ENCODE results near the gene SCFD1. TPM values are rescaled to one million over a fixed set of nuclear protein-coding genes. Genes with fewer than 3 reads are reported as not detected.
A peak's percentile ranks its signal among the peaks of the same experiment; 100 is the strongest.
"Not testable (repeated sequence)": the region's sequence is repeated elsewhere in the genome, so short reads cannot be mapped to it uniquely, and the experiment has no call there.

The SCFD1 gene
- total and polyA plus RNA-seq, 4 donors: 78.3 to 190 (median 98.7) TPM

- Histone ChIP-seq H3K4me1 (ENCODE audit: control insufficient read depth, insufficient read depth, low read length) (no peaks in the 10 kb centered on the region), H3K4me3 (ENCODE audit: low read depth, low read length) (no peak overlapping the region), H3K9me3 (ENCODE audit: control insufficient read depth, insufficient read depth, low read length) (no peaks in the 10 kb centered on the region), H3K27ac (ENCODE audit: low read depth, low read length) (no peak overlapping the region), H3K27me3 (ENCODE audit: control insufficient read depth, insufficient read depth, low read length) (no peaks in the 10 kb centered on the region), H3K36me3 (ENCODE audit: control insufficient read depth, insufficient read depth, low read length) (peaks cover 20% of the 10 kb centered on the region)
- WGBS (ENCODE audit: insufficient coverage): 83% methylated on average over 1 of the region's 2 CpGs
- DNase-seq (ENCODE audit: low read depth in 4 of 6, low spot score in 6 of 6): no peak
Measured at GRCh38 chr14:30657050-30657449, 34.9 kb downstream of the SCFD1 start.

- H3K4me1 ChIP-seq (ENCODE audit: control insufficient read depth, insufficient read depth, low read length): no peaks in the 10 kb centered on the region
- H3K27ac ChIP-seq (ENCODE audit: low read depth, low read length): no peak overlapping the region
- H3K9me3 ChIP-seq (ENCODE audit: control insufficient read depth, insufficient read depth, low read length): no peaks in the 10 kb centered on the region
- WGBS (ENCODE audit: insufficient coverage): no CpG with 5 or more reads among the region's 2 CpGs
- H3K4me3 ChIP-seq (ENCODE audit: low read depth, low read length): no peak overlapping the region
- H3K36me3 ChIP-seq (ENCODE audit: control insufficient read depth, insufficient read depth, low read length): peaks cover 20% of the 10 kb centered on the region
- peak in 2 of 6 donors; percentile 8 to 47 for DNase-seq (ENCODE audit: low read depth in 4 of 6, low spot score in 6 of 6)
- no peaks in the 10 kb centered on the region for H3K27me3 ChIP-seq (ENCODE audit: control insufficient read depth, insufficient read depth, low read length)
Measured at GRCh38 chr14:30657606-30658163, 35.6 kb downstream of the SCFD1 start.

DNA sequence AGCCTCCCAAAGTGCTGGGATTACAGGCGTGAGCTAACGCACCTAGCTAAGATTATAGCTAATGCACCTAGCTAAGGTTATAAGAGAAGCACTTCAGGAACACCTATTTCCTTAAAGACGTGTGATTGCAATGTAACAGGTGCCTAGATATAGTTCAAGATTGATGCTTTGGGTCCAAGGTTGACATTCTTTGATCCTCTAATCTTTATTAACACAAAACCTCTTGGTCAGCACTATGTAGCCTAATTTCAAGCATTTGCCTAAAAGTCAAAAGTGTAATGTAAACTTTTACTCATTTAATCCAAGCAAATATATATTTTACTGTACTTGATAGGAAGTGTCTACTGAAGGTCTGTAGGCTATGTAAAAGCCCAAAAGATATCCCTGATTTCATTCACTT, 36.5 kb downstream of the SCFD1 start:
- no peaks in the 10 kb centered on the region for H3K4me1 ChIP-seq (ENCODE audit: control insufficient read depth, insufficient read depth, low read length)
- H3K27ac ChIP-seq (ENCODE audit: low read depth, low read length): no peak overlapping the region
- no peaks in the 10 kb centered on the region for H3K9me3 ChIP-seq (ENCODE audit: control insufficient read depth, insufficient read depth, low read length)
- no peak overlapping the region for H3K4me3 ChIP-seq (ENCODE audit: low read depth, low read length)
- peaks cover 15% of the 10 kb centered on the region for H3K36me3 ChIP-seq (ENCODE audit: control insufficient read depth, insufficient read depth, low read length)
- no peak for DNase-seq (ENCODE audit: low read depth in 4 of 6, low spot score in 6 of 6)
- no peaks in the 10 kb centered on the region for H3K27me3 ChIP-seq (ENCODE audit: control insufficient read depth, insufficient read depth, low read length)
- 100% methylated on average over 1 of the region's 3 CpGs for WGBS (ENCODE audit: insufficient coverage)

- Histone ChIP-seq H3K4me3 (ENCODE audit: low read depth, low read length) (no peak overlapping the region), H3K27ac (ENCODE audit: low read depth, low read length) (no peak overlapping the region), H3K9me3 (ENCODE audit: control insufficient read depth, insufficient read depth, low read length) (no peaks in the 10 kb centered on the region), H3K27me3 (ENCODE audit: control insufficient read depth, insufficient read depth, low read length) (no peaks in the 10 kb centered on the region), H3K36me3 (ENCODE audit: control insufficient read depth, insufficient read depth, low read length) (no peaks in the 10 kb centered on the region), H3K4me1 (ENCODE audit: control insufficient read depth, insufficient read depth, low read length) (no peaks in the 10 kb centered on the region)
- DNase-seq (ENCODE audit: low read depth in 4 of 6, low spot score in 6 of 6): no peak
Measured at GRCh38 chr14:30669594-30669993, 47.5 kb downstream of the SCFD1 start.

DNA sequence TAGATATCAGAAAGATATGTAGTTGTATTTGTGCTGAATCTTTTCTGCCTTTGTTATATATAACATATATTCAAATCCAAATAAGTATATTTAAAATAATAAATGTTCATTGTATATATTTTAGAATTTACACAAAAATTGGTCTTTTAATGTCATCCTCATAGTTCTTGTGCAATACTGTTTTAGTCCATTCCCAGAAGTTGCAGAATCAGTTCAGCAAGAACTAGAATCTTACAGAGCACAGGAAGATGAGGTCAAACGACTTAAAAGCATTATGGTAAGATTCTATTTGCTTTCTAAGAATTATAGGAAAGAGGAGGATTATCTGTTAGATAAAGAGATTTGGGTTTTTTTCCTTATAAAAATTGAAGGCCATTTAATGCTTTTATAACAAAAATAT, 51.0 kb downstream of the SCFD1 start:
- Histone ChIP-seq H3K4me1 (ENCODE audit: control insufficient read depth, insufficient read depth, low read length) (no peaks in the 10 kb centered on the region), H3K36me3 (ENCODE audit: control insufficient read depth, insufficient read depth, low read length) (peaks cover 2% of the 10 kb centered on the region), H3K4me3 (ENCODE audit: low read depth, low read length) (no peak overlapping the region), H3K27ac (ENCODE audit: low read depth, low read length) (no peak overlapping the region), H3K27me3 (ENCODE audit: control insufficient read depth, insufficient read depth, low read length) (no peaks in the 10 kb centered on the region), H3K9me3 (ENCODE audit: control insufficient read depth, insufficient read depth, low read length) (no peaks in the 10 kb centered on the region)
- WGBS (ENCODE audit: insufficient coverage): no CpG with 5 or more reads among the region's 1 CpG
- no peak for DNase-seq (ENCODE audit: low read depth in 4 of 6, low spot score in 6 of 6)

- no peaks in the 10 kb centered on the region for H3K27me3 ChIP-seq (ENCODE audit: control insufficient read depth, insufficient read depth, low read length)
- no peaks in the 10 kb centered on the region for H3K4me1 ChIP-seq (ENCODE audit: control insufficient read depth, insufficient read depth, low read length)
- H3K27ac ChIP-seq (ENCODE audit: low read depth, low read length): no peak overlapping the region
- H3K4me3 ChIP-seq (ENCODE audit: low read depth, low read length): no peak overlapping the region
- peaks cover 11% of the 10 kb centered on the region for H3K36me3 ChIP-seq (ENCODE audit: control insufficient read depth, insufficient read depth, low read length)
- no peak for DNase-seq (ENCODE audit: low read depth in 4 of 6, low spot score in 6 of 6)
- H3K9me3 ChIP-seq (ENCODE audit: control insufficient read depth, insufficient read depth, low read length): no peaks in the 10 kb centered on the region
Measured at GRCh38 chr14:30678926-30679431, 56.9 kb downstream of the SCFD1 start.

- Histone ChIP-seq H3K27me3 (ENCODE audit: control insufficient read depth, insufficient read depth, low read length) (no peaks in the 10 kb centered on the region), H3K27ac (ENCODE audit: low read depth, low read length) (no peak overlapping the region), H3K4me3 (ENCODE audit: low read depth, low read length) (no peak overlapping the region), H3K36me3 (ENCODE audit: control insufficient read depth, insufficient read depth, low read length) (peaks cover 11% of the 10 kb centered on the region), H3K4me1 (ENCODE audit: control insufficient read depth, insufficient read depth, low read length) (no peaks in the 10 kb centered on the region), H3K9me3 (ENCODE audit: control insufficient read depth, insufficient read depth, low read length) (no peaks in the 10 kb centered on the region)
- DNase-seq (ENCODE audit: low read depth in 4 of 6, low spot score in 6 of 6): no peak
Measured at GRCh38 chr14:30680036-30680435, 57.9 kb downstream of the SCFD1 start.

- WGBS (ENCODE audit: insufficient coverage): no CpG with 5 or more reads among the region's 5 CpGs
- H3K4me3 ChIP-seq (ENCODE audit: low read depth, low read length); H3K27ac ChIP-seq (ENCODE audit: low read depth, low read length); H3K9me3 ChIP-seq (ENCODE audit: control insufficient read depth, insufficient read depth, low read length); H3K27me3 ChIP-seq (ENCODE audit: control insufficient read depth, insufficient read depth, low read length); DNase-seq (ENCODE audit: low read depth in 4 of 6, low spot score in 6 of 6); H3K4me1 ChIP-seq (ENCODE audit: control insufficient read depth, insufficient read depth, low read length): not testable (repeated sequence)
- H3K36me3 ChIP-seq (ENCODE audit: control insufficient read depth, insufficient read depth, low read length): peaks cover 11% of the 10 kb centered on the region
Measured at GRCh38 chr14:30680776-30681175, 58.7 kb downstream of the SCFD1 start.

DNA sequence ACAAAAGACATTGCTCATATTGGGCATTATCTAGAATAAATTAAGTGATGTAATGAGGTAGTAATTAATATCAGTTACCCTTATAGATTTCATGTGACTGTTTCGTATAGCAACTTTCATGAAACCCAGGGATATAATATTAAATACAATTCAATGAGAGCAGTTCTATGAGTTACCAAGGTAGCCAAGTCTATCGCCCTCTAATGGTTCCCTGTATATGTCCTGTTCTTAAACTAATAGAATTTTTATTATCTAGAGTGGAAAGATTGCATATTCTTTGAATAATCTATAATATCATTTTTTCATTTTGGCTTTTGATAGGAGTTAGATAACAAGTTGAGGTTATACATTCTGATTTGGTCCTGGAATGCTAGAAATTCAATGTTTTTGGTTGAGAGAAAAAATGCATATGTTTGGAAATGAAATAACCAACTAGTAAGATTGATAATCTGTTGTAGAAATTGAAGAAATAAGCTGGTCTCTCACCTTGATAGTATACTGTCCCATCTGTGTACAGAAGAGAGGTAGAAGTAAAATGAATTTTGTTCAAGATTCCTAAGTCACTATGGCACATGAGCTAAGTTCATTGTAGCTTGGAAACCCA, 59.7 kb downstream of the SCFD1 start:
- Histone ChIP-seq H3K27me3 (ENCODE audit: control insufficient read depth, insufficient read depth, low read length) (no peaks in the 10 kb centered on the region), H3K27ac (ENCODE audit: low read depth, low read length) (no peak overlapping the region), H3K4me1 (ENCODE audit: control insufficient read depth, insufficient read depth, low read length) (no peaks in the 10 kb centered on the region), H3K4me3 (ENCODE audit: low read depth, low read length) (no peak overlapping the region), H3K36me3 (ENCODE audit: control insufficient read depth, insufficient read depth, low read length) (peaks cover 11% of the 10 kb centered on the region), H3K9me3 (ENCODE audit: control insufficient read depth, insufficient read depth, low read length) (no peaks in the 10 kb centered on the region)
- WGBS (ENCODE audit: insufficient coverage): no CpG with 5 or more reads among the region's 2 CpGs
- DNase-seq (ENCODE audit: low read depth in 4 of 6, low spot score in 6 of 6): no peak

DNA sequence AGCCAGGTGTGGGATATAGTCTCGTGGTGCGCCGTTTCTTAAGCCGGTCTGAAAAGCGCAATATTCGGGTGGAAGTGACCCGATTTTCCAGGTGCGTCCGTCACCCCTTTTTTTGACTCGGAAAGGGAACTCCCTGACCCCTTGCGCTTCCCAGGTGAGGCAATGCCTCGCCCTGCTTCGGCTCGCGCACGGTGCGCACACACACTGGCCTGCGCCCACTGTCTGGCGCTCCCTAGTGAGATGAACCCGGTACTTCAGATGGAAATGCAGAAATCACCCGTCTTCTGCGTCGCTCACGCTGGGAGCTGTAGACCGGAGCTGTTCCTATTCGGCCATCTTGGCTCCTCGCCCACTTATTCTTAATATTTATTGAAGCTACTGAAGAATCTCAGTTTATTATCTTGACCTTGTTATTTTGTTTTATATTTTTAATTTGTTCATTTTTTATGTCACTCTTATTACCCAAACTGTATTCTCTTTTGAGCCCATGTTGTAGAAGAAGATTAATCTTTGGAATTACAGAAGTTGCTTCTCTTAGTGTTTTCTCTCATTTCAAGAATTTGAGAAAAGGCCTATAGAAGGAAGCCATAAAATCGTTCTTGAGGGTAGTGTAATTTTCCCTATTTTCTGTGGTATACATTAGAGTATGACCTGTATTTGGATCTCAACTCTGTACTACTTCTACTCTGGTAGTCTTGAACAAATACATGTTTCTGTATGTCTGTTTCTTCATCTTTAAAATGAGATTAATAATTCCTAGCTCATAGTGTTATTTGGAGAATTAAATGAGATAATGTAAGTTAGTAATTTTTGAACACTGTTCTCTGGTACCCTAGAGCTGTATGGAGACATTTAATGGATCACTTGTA, 68.6 kb downstream of the SCFD1 start:
- H3K9me3 ChIP-seq (ENCODE audit: control insufficient read depth, insufficient read depth, low read length); H3K36me3 ChIP-seq (ENCODE audit: control insufficient read depth, insufficient read depth, low read length); H3K4me3 ChIP-seq (ENCODE audit: low read depth, low read length); H3K27ac ChIP-seq (ENCODE audit: low read depth, low read length); H3K4me1 ChIP-seq (ENCODE audit: control insufficient read depth, insufficient read depth, low read length); H3K27me3 ChIP-seq (ENCODE audit: control insufficient read depth, insufficient read depth, low read length): not testable (repeated sequence)
- no CpG with 5 or more reads among the region's 28 CpGs for WGBS (ENCODE audit: insufficient coverage)
- peak in 1 of 6 donors; percentile 8 for DNase-seq (ENCODE audit: low read depth in 4 of 6, low spot score in 6 of 6)
